ENCODE measurements around the gene GRB10. TPM values are rescaled to one million over a fixed set of nuclear protein-coding genes. Genes with fewer than 3 reads are reported as not detected.
A peak's percentile ranks its signal among the peaks of the same experiment; 100 is the strongest.

The GRB10 gene
- total and polyA plus RNA-seq, 4 donors = 10.7 to 53.1 (median 17.5) TPM

DNA sequence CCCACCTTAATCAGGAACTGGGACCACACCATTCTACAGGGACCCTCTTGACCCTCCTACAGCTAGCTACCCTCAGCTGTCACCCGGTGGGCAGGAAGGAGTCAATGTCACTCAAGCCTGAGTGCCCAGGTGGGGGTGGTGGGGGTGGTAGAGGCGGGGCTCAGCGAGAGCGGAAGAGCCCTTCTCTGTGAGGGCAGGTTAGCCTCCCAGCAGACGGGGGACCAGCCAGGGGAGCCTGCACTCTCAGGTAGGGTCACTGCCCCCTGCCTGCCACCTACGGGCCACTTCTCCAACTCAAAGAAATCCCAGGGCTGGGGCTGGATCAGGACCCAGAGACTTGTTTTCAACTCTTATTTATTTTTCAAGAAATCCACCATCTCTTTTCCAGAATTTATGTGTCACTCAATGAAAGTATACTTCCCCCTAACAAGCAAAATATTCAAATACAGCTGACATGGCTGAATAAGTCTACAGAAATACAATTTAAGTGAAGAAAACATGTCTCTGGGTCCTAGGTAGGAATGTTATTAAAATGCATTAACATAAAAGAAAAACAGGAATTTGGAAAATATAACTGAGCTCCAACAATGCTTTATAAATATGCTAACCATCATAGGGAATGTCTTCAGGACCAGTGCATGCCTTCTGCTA, 154.1 kb downstream of the GRB10 start:
- H3K27ac ChIP-seq (ENCODE audit: low read depth in 1 of 2, low read length in 2 of 2) = no peak overlapping the region
- 88% methylated on average over 6 of the region's 6 CpGs for WGBS
- TF ChIP-seq FOXA2 (IDR thresholded peaks at IDR 0.05) (no peak), GABPA (IDR thresholded peaks at IDR 0.05 in 1 of 2, conservative IDR thresholded peaks at IDR 0.05 in 1 of 2) (no peak), FOXA1 (IDR thresholded peaks at IDR 0.05) (no peak), TAF1 (conservative IDR thresholded peaks at IDR 0.05) (no peak), RXRA (IDR thresholded peaks at IDR 0.05) (no peak), ATF3 (IDR thresholded peaks at IDR 0.05) (no peak), NR2F2 (IDR thresholded peaks at IDR 0.05) (no peak), HNF4G (IDR thresholded peaks at IDR 0.05) (no peak), EGR1 (IDR thresholded peaks at IDR 0.05; ENCODE audit: low read depth in 2 of 2) (no peak), RAD21 (IDR thresholded peaks at IDR 0.05) (no peak), YY1 (IDR thresholded peaks at IDR 0.05) (no peak)
- TF ChIP-seq, protein P1, sequence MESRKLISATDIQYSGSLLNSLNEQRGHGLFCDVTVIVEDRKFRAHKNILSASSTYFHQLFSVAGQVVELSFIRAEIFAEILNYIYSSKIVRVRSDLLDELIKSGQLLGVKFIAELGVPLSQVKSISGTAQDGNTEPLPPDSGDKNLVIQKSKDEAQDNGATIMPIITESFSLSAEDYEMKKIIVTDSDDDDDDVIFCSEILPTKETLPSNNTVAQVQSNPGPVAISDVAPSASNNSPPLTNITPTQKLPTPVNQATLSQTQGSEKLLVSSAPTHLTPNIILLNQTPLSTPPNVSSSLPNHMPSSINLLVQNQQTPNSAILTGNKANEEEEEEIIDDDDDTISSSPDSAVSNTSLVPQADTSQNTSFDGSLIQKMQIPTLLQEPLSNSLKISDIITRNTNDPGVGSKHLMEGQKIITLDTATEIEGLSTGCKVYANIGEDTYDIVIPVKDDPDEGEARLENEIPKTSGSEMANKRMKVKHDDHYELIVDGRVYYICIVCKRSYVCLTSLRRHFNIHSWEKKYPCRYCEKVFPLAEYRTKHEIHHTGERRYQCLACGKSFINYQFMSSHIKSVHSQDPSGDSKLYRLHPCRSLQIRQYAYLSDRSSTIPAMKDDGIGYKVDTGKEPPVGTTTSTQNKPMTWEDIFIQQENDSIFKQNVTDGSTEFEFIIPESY (IDR thresholded peaks at IDR 0.05) = no peak
- TF ChIP-seq, protein P2, sequence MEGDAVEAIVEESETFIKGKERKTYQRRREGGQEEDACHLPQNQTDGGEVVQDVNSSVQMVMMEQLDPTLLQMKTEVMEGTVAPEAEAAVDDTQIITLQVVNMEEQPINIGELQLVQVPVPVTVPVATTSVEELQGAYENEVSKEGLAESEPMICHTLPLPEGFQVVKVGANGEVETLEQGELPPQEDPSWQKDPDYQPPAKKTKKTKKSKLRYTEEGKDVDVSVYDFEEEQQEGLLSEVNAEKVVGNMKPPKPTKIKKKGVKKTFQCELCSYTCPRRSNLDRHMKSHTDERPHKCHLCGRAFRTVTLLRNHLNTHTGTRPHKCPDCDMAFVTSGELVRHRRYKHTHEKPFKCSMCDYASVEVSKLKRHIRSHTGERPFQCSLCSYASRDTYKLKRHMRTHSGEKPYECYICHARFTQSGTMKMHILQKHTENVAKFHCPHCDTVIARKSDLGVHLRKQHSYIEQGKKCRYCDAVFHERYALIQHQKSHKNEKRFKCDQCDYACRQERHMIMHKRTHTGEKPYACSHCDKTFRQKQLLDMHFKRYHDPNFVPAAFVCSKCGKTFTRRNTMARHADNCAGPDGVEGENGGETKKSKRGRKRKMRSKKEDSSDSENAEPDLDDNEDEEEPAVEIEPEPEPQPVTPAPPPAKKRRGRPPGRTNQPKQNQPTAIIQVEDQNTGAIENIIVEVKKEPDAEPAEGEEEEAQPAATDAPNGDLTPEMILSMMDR (IDR thresholded peaks at IDR 0.05; ENCODE audit: low read depth, low read length, missing input control) = no peak
- peak; percentile 46 for DNase-seq (ENCODE audit: low spot score)
- no peaks in the 10 kb centered on the region for H3K27me3 ChIP-seq (ENCODE audit: control insufficient read depth in 4 of 4, insufficient read depth in 4 of 4, low read length in 3 of 4)
- no peak overlapping the region for H3K9ac ChIP-seq (ENCODE audit: low read depth in 1 of 2, low read length in 2 of 2)
- H3K9me3 ChIP-seq (ENCODE audit: control insufficient read depth in 4 of 4, low read length in 3 of 4) = no peaks in the 10 kb centered on the region
- peaks cover 2 to 14% (median 6%) of the 10 kb centered on the region in 4 donors for H3K36me3 ChIP-seq (ENCODE audit: control insufficient read depth in 4 of 4, insufficient read depth in 3 of 4, low read depth in 1 of 4, low read length in 3 of 4)
- peaks cover 3 to 30% (median 18%) of the 10 kb centered on the region in 4 donors for H3K4me1 ChIP-seq (ENCODE audit: control insufficient read depth in 4 of 4, insufficient read depth in 4 of 4, low read length in 3 of 4)
- no peak overlapping the region for H3K4me3 ChIP-seq (ENCODE audit: low read depth in 1 of 3, low read length in 3 of 3)

- DNase-seq (ENCODE audit: low spot score) = no peak
- WGBS = 85% methylated on average over 17 of the region's 17 CpGs
- Histone ChIP-seq H3K4me1 (ENCODE audit: control insufficient read depth in 4 of 4, insufficient read depth in 4 of 4, low read length in 3 of 4) (peaks cover 3 to 31% (median 17%) of the 10 kb centered on the region in 4 donors), H3K36me3 (ENCODE audit: control insufficient read depth in 4 of 4, insufficient read depth in 3 of 4, low read depth in 1 of 4, low read length in 3 of 4) (peaks cover 2 to 14% (median 6%) of the 10 kb centered on the region in 4 donors), H3K9ac (ENCODE audit: low read depth in 1 of 2, low read length in 2 of 2) (no peak overlapping the region), H3K4me3 (ENCODE audit: low read depth in 1 of 3, low read length in 3 of 3) (no peak overlapping the region), H3K27me3 (ENCODE audit: control insufficient read depth in 4 of 4, insufficient read depth in 4 of 4, low read length in 3 of 4) (no peaks in the 10 kb centered on the region), H3K27ac (ENCODE audit: low read depth in 1 of 2, low read length in 2 of 2) (no peak overlapping the region), H3K9me3 (ENCODE audit: control insufficient read depth in 4 of 4, low read length in 3 of 4) (no peaks in the 10 kb centered on the region)
- TF ChIP-seq EGR1 (IDR thresholded peaks at IDR 0.05; ENCODE audit: low read depth in 2 of 2) (no peak), NR2F2 (IDR thresholded peaks at IDR 0.05) (no peak), RAD21 (IDR thresholded peaks at IDR 0.05) (no peak), GABPA (IDR thresholded peaks at IDR 0.05 in 1 of 2, conservative IDR thresholded peaks at IDR 0.05 in 1 of 2) (no peak), RXRA (IDR thresholded peaks at IDR 0.05) (no peak), HNF4A (conservative IDR thresholded peaks at IDR 0.05) (peak in 1 of 2 donors; percentile 5)
- TF ChIP-seq, protein P3, sequence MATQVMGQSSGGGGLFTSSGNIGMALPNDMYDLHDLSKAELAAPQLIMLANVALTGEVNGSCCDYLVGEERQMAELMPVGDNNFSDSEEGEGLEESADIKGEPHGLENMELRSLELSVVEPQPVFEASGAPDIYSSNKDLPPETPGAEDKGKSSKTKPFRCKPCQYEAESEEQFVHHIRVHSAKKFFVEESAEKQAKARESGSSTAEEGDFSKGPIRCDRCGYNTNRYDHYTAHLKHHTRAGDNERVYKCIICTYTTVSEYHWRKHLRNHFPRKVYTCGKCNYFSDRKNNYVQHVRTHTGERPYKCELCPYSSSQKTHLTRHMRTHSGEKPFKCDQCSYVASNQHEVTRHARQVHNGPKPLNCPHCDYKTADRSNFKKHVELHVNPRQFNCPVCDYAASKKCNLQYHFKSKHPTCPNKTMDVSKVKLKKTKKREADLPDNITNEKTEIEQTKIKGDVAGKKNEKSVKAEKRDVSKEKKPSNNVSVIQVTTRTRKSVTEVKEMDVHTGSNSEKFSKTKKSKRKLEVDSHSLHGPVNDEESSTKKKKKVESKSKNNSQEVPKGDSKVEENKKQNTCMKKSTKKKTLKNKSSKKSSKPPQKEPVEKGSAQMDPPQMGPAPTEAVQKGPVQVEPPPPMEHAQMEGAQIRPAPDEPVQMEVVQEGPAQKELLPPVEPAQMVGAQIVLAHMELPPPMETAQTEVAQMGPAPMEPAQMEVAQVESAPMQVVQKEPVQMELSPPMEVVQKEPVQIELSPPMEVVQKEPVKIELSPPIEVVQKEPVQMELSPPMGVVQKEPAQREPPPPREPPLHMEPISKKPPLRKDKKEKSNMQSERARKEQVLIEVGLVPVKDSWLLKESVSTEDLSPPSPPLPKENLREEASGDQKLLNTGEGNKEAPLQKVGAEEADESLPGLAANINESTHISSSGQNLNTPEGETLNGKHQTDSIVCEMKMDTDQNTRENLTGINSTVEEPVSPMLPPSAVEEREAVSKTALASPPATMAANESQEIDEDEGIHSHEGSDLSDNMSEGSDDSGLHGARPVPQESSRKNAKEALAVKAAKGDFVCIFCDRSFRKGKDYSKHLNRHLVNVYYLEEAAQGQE (IDR thresholded peaks at IDR 0.05) = no peak
Observed at GRCh38 chr7:50627824-50628361, 154.8 kb downstream of the GRB10 start.
